NCI-H2227 (cell line): ENCODE data around the gene SSUH2.
A peak's percentile ranks its signal among the peaks of the same experiment; 100 is the strongest.
"Not testable (repeated sequence)": the region's sequence is repeated elsewhere in the genome, so short reads cannot be mapped to it uniquely, and the experiment has no call there.

Experiments used
- DNase-seq: peaks from one replicate; lab custom pipeline; 2025; ENCODE audit not compliant: unreplicated experiment; lab: John Stamatoyannopoulos, UW

The SSUH2 gene

GRCh38 chr3:8644748-8645390, at the start of gene SSUH2:
Gene SSUH2 (minus strand): TSS chr3:8644798. CDS start chr3:8644758, 40 bp downstream.
- no peak for DNase-seq

GRCh38 chr3:8691295-8691694, 46.7 kb upstream of the SSUH2 start:
- DNase-seq, result not testable (repeated sequence)

- not testable (repeated sequence) for DNase-seq
These were observed 40.4 kb upstream of the SSUH2 start for GRCh38 chr3:8684992-8685391.

GRCh38 chr3:8682850-8683574, 38.4 kb upstream of the SSUH2 start:
- DNase-seq, result not testable (repeated sequence)

- not testable (repeated sequence) for DNase-seq
These were observed 37.4 kb upstream of the SSUH2 start for GRCh38 chr3:8681881-8682538.

- no peak for DNase-seq
These were observed 36.8 kb upstream of the SSUH2 start for GRCh38 chr3:8681349-8681748.

GRCh38 chr3:8679817-8680553, 35.4 kb upstream of the SSUH2 start:
- not testable (repeated sequence) for DNase-seq

GRCh38 chr3:8678751-8679150, 34.2 kb upstream of the SSUH2 start:
- DNase-seq, result no peak

- not testable (repeated sequence) for DNase-seq
These were observed 32.7 kb upstream of the SSUH2 start for GRCh38 chr3:8677258-8677657.

GRCh38 chr3:8675591-8675990, 31.0 kb upstream of the SSUH2 start:
- not testable (repeated sequence) for DNase-seq

- DNase-seq, result no peak
These were observed 28.6 kb upstream of the SSUH2 start for GRCh38 chr3:8673083-8673737.

- no peak for DNase-seq
These were observed 24.4 kb upstream of the SSUH2 start for GRCh38 chr3:8669019-8669418.

GRCh38 chr3:8668216-8668615, 23.6 kb upstream of the SSUH2 start:
- no peak for DNase-seq

GRCh38 chr3:8667463-8668091, 23.0 kb upstream of the SSUH2 start:
- DNase-seq, result no peak

GRCh38 chr3:8665407-8665896, 20.9 kb upstream of the SSUH2 start:
- DNase-seq, result no peak

- DNase-seq, result peak; percentile 53
These were observed 18.8 kb upstream of the SSUH2 start for GRCh38 chr3:8663177-8664061.

GRCh38 chr3:8662594-8662993, 18.0 kb upstream of the SSUH2 start:
- no peak for DNase-seq

GRCh38 chr3:8660175-8661118, 15.8 kb upstream of the SSUH2 start:
- DNase-seq, result no peak
